H1 (cell line): Measurements from ENCODE around the gene ZNF425. TPM values are rescaled to one million over a fixed set of nuclear protein-coding genes. Genes with fewer than 3 reads are reported as not detected.

ENCODE experiments used
- CHD7 ChIP-seq: fragments of 300-600 bp; sonication (generic); IDR thresholded peaks from 2 replicates; pipeline ENCODE4 v1.7.1; 2012; ENCODE audit warnings: low read length, moderate library complexity, mild to moderate bottlenecking, inconsistent platforms; ENCODE audit not compliant: insufficient replicate concordance
- GTF2F1 ChIP-seq: IDR thresholded peaks from 2 replicates; pipeline ENCODE4 v1.6.1; 2012; ENCODE audit warnings: low read depth, low read length, improper control_type of control experiment, borderline replicate concordance
- polyA plus RNA-seq, 7 experiments: library from polyadenylated mRNA; depleted of rRNA in 3 of 7; stranded (reverse) in 5 of 7; unstranded in 2 of 7; fragments of >200 nt in 5 of 7; fragments of 200-250 nt in 2 of 7; gene quantifications; 1 replicate in 5 of 7; 2 replicates in 1 of 7; 4 replicates in 1 of 7; pipeline versions ENCODE4 v1.2.1 to v1.2.3, GENCODE V29; 2011 to 2013; ENCODE audit warnings: missing spikeins in 2 of 7, mixed read lengths in 2 of 7
- total RNA-seq: library from RNA; stranded (reverse); fragmentation: NEBNext Ultra II Directional; extraction: Animal tissue kit (Norgen Biotek cat#: 25700); gene quantifications from 2 replicates; pipeline ENCODE4 v1.2.1, GENCODE V29; 2021

The ZNF425 gene
- total and polyA plus RNA-seq, 2 of the 8 experiments (the other 6 are each of a cell fraction or from before 2014, with no cell fraction given) = 3.4 to 6.1 TPM

- peak; percentile 98 for TF ChIP-seq CHD7
- no peak for TF ChIP-seq GTF2F1
These were observed 798 bp downstream of the ZNF425 start (continued) for GRCh38 chr7:149125189-149125862.
